HG02678 (cell line): ENCODE data around the gene CTAGE9.

Experiments
- ATAC-seq: cut with Tn5 transposase; IDR thresholded peaks from one replicate; pipeline ENCODE4 v1.9.1; 2021; ENCODE audit warnings: mild to moderate bottlenecking, moderate library complexity; ENCODE audit not compliant: unreplicated experiment

CTAGE9 gene

DNA sequence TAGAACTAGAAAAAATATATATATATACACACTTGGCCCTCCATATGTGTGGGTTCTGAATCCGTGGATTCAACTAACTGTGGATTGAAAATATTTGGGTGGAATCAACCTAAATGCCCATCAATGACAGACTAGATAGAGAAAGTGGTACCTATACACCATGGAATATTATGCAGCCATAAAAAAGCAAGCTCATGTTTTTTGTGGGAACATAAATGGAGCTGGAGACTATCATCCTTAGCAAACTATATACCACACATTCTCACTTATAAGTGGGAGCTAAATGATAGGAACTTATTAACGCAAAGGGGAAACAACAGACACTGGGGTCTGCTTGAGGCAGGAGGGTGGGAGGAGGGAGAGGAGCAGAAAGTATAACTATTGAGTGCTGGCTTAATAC is 37.6 kb downstream of the CTAGE9 start:
- ATAC-seq, result no peak

DNA sequence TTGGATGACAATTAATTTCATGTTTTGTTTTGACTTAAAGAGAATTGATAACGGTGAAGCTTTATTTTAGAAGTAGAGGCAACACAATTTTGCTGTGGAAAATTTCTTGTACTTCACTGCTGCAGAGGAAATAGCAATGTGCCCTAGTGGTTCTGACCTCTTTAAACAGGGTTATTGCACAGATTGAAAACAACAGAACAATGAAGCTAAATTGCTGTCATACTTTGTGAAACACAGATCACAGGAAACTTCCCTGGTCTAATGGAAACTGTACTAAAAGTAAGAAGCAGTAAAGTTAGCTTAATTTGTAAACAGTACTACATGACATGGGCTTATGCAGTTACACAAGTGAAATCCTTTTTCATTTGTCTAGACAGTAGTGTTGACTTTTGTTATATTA is 40.9 kb downstream of the CTAGE9 start:
- no peak for ATAC-seq

DNA sequence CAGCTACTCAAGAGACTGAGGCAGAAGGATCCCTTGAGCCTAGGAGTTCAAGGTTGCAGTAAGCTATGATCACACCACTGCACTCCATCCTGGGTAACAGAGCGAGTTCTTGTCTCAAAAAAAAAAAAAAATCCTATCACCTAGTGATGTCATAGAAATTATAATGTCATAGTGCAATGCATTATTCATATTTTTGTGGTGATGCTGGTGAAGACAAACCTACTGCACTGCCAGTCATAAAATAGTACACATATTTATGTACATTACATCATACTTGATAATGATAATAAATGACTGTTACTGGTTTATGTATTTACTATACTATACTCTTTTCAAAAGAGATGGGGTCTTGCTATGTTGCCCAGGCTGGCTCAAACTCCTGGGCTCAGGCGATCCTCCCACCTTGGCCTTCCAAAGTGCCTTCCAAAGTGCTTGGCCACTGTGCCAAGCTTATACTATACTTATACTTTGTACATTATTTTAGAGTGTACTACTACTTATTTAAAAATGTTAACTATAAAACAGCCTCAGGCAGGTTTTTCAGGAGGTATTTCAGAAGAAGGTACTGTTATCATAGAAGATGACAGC is 47.1 kb downstream of the CTAGE9 start:
- ATAC-seq, result no peak

DNA sequence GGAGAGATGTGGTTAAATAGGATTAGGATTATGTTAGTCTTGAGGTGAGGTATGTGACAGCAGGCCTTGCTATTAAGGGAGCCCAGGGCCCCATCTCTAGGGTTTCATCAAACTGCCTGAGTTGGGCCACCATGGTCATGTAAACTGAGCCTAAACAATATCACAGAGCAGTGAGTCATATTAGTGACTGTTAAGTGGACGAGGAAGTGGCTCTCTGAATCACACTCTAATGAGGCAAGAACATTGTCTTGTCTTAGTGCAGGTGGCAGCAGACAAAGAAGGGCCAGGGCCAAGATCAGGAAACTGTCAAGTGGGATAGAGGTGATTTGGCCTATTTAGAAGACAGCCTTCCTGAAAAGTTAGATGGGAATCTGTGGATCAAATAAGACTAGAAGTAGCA is 50.6 kb downstream of the CTAGE9 start:
- ATAC-seq, result no peak
